GM21528 (cell line): ENCODE measurements around the gene MTMR10.

Experiments
- ATAC-seq: cut with Tn5 transposase; IDR thresholded peaks from one replicate; pipeline ENCODE4 v1.9.1; 2021; ENCODE audit warnings: mild to moderate bottlenecking, moderate library complexity; ENCODE audit not compliant: unreplicated experiment, low FRiP score

Gene MTMR10, protein sequence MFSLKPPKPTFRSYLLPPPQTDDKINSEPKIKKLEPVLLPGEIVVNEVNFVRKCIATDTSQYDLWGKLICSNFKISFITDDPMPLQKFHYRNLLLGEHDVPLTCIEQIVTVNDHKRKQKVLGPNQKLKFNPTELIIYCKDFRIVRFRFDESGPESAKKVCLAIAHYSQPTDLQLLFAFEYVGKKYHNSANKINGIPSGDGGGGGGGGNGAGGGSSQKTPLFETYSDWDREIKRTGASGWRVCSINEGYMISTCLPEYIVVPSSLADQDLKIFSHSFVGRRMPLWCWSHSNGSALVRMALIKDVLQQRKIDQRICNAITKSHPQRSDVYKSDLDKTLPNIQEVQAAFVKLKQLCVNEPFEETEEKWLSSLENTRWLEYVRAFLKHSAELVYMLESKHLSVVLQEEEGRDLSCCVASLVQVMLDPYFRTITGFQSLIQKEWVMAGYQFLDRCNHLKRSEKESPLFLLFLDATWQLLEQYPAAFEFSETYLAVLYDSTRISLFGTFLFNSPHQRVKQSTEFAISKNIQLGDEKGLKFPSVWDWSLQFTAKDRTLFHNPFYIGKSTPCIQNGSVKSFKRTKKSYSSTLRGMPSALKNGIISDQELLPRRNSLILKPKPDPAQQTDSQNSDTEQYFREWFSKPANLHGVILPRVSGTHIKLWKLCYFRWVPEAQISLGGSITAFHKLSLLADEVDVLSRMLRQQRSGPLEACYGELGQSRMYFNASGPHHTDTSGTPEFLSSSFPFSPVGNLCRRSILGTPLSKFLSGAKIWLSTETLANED

DNA sequence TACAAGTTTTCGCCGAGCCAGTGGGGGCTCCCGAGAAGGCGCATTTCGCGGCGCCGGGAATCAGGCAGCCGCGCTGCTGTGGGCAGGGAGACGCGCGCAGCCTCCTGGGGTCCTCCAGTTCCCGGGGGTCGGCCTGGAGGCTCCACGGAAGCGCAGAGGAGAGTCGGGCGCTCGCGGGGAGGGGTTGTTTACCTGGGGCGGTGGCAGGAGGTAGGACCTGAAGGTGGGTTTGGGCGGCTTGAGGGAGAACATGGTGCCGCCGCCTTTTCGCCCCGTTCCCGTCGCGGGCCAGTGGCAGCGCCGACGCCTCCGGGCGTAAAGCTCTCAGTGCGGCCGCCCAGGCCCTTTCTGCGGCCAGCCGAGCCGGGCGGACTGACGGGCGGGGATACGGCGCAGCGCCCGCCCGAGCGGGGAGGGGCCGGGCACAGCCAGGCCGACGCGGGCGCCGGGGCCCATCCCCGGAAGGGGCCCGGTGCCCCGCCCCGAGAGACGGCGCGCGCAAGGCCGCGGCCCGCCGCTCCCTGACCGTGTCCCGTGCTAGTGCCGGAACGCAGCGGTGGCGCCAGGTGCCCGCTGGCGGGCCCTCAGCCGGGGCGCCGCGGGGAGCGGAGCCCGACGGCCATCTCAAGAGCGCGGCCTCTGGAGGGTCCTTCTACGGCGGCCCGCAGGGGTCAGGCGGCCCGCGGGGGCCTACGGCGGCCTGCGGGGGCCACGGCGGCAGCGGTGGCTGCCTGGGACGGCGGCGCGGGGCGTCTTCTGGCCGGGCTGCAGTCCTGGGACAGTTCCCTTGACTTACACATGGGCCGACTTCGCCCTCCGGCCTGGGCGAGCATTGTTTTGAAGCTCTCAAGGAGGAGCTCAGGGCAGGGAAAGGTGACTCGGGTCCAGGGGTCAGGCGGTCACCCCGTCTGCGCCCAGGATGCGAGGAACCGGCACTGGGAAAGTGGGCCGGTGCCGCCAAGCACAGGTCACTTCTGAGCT, at the start of gene MTMR10:
TSS of gene MTMR10 (minus strand) at position 374 of the 981 bp plus-strand sequence. CDS start at position 252, 122 bp downstream.
- ATAC-seq, result peak; percentile 80

DNA sequence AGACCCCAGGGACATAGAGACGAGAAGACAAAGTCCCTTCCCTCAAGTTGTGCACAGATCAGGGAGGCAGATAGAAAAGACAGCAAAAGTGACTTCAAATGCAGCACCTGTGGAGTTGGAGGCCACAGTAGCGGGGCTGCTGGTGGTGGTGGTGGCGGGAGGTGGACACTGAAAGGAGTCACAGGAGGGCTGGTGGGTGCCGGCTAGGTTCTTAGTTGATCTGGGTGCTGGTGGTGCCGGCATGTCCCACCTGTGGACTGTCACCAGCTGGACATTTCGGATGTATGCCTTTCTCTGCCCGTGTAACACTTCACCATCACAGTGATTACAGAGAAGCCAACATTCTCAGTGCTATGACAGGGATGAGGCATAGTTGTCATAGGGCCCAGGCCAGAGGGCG, 49.2 kb upstream of the MTMR10 start:
- no peak for ATAC-seq

GRCh38 chr15:31039961-31040360, 48.5 kb upstream of the MTMR10 start:
- ATAC-seq, result no peak

DNA sequence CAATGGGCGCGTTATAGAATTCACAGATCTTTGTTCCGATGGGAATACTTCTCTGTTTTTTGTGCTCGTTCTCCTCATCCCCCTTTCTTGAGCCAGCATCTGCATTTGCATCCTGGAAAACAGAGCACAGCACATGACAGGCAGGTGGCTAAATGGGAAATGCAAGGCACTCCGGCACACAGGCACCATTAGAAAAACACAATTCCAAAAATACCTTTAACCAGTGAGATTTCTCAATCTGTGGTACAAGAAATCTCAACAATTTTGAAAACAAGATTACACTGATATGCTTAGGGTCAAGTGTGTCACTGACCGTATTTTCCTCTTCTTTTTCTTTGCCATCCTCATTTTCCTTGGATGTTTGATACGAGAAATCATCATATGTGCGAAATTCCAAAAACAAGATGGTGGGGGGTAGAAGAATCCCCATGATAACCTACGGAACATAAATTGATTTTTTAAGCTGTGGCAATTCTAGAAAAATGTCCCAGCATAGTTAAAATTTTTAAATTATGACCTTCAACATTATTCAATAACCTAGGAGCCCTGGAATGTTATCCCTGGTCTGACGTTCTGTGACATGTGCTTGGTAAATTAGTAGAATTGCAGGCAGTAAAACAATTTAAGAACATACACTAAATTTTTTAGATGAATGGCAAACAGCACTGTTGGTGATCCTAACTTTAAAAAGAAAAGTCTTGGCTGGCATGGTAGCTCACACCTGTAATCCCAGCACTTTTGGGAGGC, 46.5 kb upstream of the MTMR10 start:
- ATAC-seq, result no peak

DNA sequence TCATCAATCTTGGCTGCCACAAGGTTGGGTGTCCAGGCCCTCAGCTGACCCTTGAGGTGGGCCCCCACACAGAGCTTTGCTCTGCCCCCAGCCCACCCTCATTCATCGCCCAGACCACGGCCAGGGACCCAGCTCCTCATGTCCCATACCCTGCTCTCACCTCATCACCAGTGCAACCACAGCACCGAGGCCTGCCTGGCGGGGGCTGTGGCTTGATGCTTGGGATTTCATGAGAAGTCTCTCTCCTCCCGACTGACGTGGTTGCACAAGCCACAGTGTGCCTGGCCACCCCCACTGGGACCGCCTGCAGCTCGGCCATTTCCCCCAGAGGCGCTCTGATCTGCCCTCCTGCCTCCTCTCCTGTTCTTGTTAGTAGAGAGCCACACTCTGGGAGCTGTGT, 45.4 kb upstream of the MTMR10 start:
- ATAC-seq, result no peak

DNA sequence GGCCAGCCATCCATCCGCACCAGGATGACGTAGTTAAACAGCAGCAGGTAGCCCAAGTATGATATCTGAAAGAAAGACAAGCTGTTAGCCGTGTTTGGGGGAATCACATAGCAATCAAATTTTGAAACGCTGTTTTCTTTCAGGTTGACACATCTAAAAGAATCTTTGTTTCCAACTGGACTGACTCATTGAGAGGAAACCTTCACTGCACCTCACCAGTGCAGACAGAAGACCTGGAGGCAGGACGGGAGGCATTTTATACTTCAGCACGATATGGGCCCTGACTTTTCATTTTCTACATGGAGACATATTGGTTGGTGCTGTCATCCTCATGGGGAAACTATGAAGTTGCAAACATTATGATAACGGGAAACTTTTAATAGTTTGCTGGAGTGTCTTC, 44.2 kb upstream of the MTMR10 start:
- ATAC-seq, result no peak

DNA sequence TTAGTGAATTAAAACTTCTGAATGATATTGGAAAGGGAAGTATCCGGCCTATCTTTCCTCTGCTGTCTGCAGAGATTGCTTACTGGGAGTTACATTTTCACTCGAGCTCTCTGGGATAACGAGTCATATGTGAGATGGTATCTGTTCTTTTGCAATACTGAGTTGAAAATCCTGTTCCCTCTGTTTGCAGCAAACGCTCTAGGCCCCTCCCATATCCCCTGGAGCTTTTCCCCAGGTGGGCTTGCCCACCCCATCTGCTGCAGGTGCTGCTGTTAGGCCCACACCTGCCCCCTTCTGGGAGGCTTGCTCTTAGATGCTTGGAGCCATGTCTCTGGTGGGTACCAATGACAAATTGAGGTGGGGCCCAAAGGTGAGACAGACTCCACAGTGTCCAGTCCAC, 42.7 kb upstream of the MTMR10 start:
- no peak for ATAC-seq

GRCh38 chr15:31032961-31033371, 41.5 kb upstream of the MTMR10 start:
- ATAC-seq, result no peak

GRCh38 chr15:31031471-31032067, 40.1 kb upstream of the MTMR10 start:
- peak; percentile 81 for ATAC-seq

DNA sequence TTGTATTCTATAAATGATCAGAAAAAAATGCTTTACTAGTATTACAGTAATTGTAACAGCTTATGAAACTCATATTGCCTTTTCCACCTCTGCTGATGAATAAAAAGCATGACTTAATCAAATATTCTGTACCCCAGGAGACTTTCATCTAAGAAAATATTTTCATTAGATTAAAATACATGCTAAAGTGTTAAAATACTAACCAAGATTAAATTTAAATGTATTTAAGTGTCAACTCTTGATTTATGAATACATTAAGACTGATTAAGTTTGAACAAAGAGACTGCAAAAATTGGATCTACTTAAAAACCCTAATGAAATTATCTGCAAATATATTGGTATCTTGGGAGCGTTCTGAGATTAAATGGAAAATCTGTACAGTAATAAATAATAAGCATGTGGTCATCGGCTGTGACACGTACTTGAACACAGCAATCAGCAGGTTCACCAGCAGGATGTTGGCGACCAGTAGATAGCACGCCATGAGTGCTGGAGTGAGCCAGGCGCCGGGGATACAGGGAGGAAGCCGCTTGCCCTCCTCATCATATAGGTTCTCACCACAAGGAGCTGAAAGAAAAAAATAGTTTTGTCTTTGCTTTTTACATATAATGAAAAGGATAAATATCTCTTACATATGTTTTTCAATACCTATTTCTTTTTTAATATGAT, 36.6 kb upstream of the MTMR10 start:
- no peak for ATAC-seq

GRCh38 chr15:31025996-31026395, 34.6 kb upstream of the MTMR10 start:
- no peak for ATAC-seq

- no peak for ATAC-seq
Observed at GRCh38 chr15:31024979-31025378, 33.6 kb upstream of the MTMR10 start.

GRCh38 chr15:31024330-31024729, 32.9 kb upstream of the MTMR10 start:
- no peak for ATAC-seq

DNA sequence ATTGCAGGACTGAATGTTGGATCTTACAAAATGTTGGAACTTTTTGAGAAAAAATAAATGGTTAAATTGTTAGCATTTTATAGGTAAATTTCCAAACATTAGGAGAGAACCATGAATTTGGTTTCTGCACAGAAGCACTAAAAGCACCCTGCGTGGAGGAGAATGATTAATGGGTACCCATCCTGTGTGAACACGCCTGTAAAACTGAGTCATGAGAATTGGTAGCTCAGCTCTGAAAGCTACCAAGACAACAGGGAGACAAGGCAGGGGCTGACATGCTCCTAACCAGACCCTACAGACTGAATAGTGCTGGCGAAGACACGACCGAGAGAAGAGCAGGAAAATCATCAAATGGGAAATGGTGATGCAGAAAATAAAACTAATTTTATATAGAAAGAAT, 32.4 kb upstream of the MTMR10 start:
- no peak for ATAC-seq

DNA sequence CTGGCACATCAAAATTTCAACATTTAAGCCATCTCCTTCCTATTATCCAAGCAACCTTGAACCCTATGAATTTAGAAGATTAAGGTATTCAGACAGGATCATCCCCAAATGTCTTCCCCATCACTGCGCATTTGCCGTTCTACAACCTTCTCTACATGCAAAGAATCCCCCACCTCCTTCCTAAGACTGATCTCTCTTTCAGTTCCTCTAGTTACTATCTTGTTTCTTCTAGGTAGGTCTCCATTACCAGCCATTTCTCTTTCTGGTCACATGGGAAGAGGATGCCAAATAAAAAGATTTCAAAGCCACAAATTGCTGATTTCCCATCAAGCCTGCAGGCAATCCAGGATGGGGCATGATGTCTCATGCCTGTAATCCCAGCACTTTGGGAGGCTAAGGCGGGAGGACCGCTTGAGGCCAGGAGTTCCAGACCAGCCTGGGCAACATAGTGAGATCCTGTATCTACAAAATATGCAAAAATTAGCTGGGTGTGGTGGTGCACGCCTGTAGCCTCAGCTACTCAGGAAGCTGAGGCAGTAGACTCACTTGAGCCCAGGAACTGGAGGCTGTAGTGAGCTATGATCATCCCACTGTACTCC, 29.7 kb upstream of the MTMR10 start:
- ATAC-seq, result no peak

DNA sequence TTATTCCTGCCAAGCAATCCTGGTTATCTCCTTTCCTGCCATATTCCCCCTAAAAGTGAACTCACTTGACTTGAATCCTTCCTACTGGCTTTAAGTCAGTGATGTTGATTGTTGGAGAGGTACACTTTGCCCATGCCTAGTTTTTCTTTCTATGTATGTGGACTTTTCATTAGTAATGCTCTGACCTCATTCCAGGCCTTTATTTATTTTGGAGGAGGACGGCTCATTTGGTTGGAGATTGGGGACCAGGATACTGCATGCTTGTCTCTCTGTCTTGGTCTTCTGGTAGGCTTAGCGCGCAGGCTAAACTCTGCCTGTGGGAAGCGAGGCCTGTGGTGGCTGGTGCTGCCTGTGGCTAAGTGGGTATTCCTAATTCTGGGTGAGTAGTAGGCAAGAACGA, 29.1 kb upstream of the MTMR10 start:
- ATAC-seq, result no peak

GRCh38 chr15:31019986-31020385, 28.6 kb upstream of the MTMR10 start:
- no peak for ATAC-seq

DNA sequence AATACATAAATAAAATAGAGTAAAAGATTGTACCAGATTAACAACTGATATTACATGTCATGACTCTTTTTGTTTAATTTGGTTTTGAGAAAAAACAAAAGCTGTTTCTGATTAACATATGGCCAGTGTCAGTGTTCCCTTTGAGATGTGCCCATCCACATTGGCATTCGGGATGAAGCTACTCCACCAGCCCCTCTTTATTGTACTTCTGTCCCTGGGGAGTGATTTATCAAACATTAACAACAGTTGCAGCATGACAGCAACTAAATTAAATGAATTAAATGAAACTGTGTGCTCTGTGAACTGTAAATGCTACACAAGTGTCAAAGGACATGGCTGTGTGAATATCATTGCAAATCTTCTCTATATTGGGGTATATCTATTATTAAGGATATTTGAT, 25.9 kb upstream of the MTMR10 start:
- no peak for ATAC-seq
